Measurements from ENCODE around the gene DNAH10. TPM values are rescaled to one million over a fixed set of nuclear protein-coding genes. Genes with fewer than 3 reads are reported as not detected.

Gene DNAH10
- total RNA-seq, 1 donor from 2014 or later: under 0.01 TPM

- no peaks in the 10 kb centered on the region for H3K36me3 ChIP-seq (ENCODE audit: control insufficient read depth, insufficient read depth, low read length)
- FAIRE-seq (no peak), DNase-seq (ENCODE audit: low read depth) (no peak)
- H3K27me3 ChIP-seq (ENCODE audit: control insufficient read depth, insufficient read depth, low read length): peaks cover 4% of the 10 kb centered on the region
- H3K4me3 ChIP-seq (ENCODE audit: low read depth, low read length): no peak overlapping the region
- TF ChIP-seq CTCF (IDR thresholded peaks at IDR 0.05; ENCODE audit: insufficient read depth, low read length, severe bottlenecking): no peak
Observed at GRCh38 chr12:123892853-123893252, 130.8 kb downstream of the DNAH10 start.

- no peak for FAIRE-seq
- no peaks in the 10 kb centered on the region for H3K36me3 ChIP-seq (ENCODE audit: control insufficient read depth, insufficient read depth, low read length)
- no peak overlapping the region for H3K4me3 ChIP-seq (ENCODE audit: low read depth, low read length)
- no peak for TF ChIP-seq CTCF (IDR thresholded peaks at IDR 0.05; ENCODE audit: insufficient read depth, low read length, severe bottlenecking)
- peaks cover 4% of the 10 kb centered on the region for H3K27me3 ChIP-seq (ENCODE audit: control insufficient read depth, insufficient read depth, low read length)
- DNase-seq (ENCODE audit: low read depth): no peak
Observed at GRCh38 chr12:123893276-123893675, 131.2 kb downstream of the DNAH10 start.

- DNase-seq (ENCODE audit: low read depth): peak; percentile 12
- no peak for TF ChIP-seq CTCF (IDR thresholded peaks at IDR 0.05; ENCODE audit: insufficient read depth, low read length, severe bottlenecking)
- H3K27me3 ChIP-seq (ENCODE audit: control insufficient read depth, insufficient read depth, low read length): peaks cover 4% of the 10 kb centered on the region
Observed at GRCh38 chr12:123894823-123895345, 132.8 kb downstream of the DNAH10 start.

GRCh38 chr12:123895451-123895850 is 133.3 kb downstream of the DNAH10 start:
- H3K27me3 ChIP-seq (ENCODE audit: control insufficient read depth, insufficient read depth, low read length): peaks cover 4% of the 10 kb centered on the region
- TF ChIP-seq CTCF (IDR thresholded peaks at IDR 0.05; ENCODE audit: insufficient read depth, low read length, severe bottlenecking): no peak
- FAIRE-seq: no peak

More at GRCh38 chr12:123894823-123895345, 132.8 kb downstream of the DNAH10 start:
- no peak for FAIRE-seq
- no peak overlapping the region for H3K4me3 ChIP-seq (ENCODE audit: low read depth, low read length)
- no peaks in the 10 kb centered on the region for H3K36me3 ChIP-seq (ENCODE audit: control insufficient read depth, insufficient read depth, low read length)

GRCh38 chr12:123896767-123897166 is 134.7 kb downstream of the DNAH10 start:
- no peaks in the 10 kb centered on the region for H3K36me3 ChIP-seq (ENCODE audit: control insufficient read depth, insufficient read depth, low read length)
- no peaks in the 10 kb centered on the region for H3K27me3 ChIP-seq (ENCODE audit: control insufficient read depth, insufficient read depth, low read length)
- DNase-seq (ENCODE audit: low read depth) (no peak), FAIRE-seq (no peak)
- H3K4me3 ChIP-seq (ENCODE audit: low read depth, low read length): no peak overlapping the region
- no peak for TF ChIP-seq CTCF (IDR thresholded peaks at IDR 0.05; ENCODE audit: insufficient read depth, low read length, severe bottlenecking)

More at GRCh38 chr12:123895451-123895850, 133.3 kb downstream of the DNAH10 start:
- no peak for DNase-seq (ENCODE audit: low read depth)
- H3K36me3 ChIP-seq (ENCODE audit: control insufficient read depth, insufficient read depth, low read length): no peaks in the 10 kb centered on the region
- H3K4me3 ChIP-seq (ENCODE audit: low read depth, low read length): no peak overlapping the region

- TF ChIP-seq CTCF (IDR thresholded peaks at IDR 0.05; ENCODE audit: insufficient read depth, low read length, severe bottlenecking): no peak
- H3K27me3 ChIP-seq (ENCODE audit: control insufficient read depth, insufficient read depth, low read length): no peaks in the 10 kb centered on the region
- FAIRE-seq: no peak
- H3K4me3 ChIP-seq (ENCODE audit: low read depth, low read length): no peak overlapping the region
- no peaks in the 10 kb centered on the region for H3K36me3 ChIP-seq (ENCODE audit: control insufficient read depth, insufficient read depth, low read length)
- DNase-seq (ENCODE audit: low read depth): peak; percentile 53
Observed at GRCh38 chr12:123897221-123897620, 135.1 kb downstream of the DNAH10 start.
